ENCODE results near the gene PLCB4.

- TF ChIP-seq TAF1 (IDR thresholded peaks at IDR 0.05; ENCODE audit: borderline replicate concordance, insufficient read depth, low read length) (no peak), REST (IDR thresholded peaks at IDR 0.05; ENCODE audit: insufficient read depth in 1 of 2, low read depth in 2 of 2, low read length in 2 of 2) (no peak)
Measured at GRCh38 chr20:9262653-9263194, 193.8 kb downstream of the PLCB4 start.

All from PFSK-1 (cell line).